D721Med (cell line): ENCODE results near the gene SUN5.
"Not testable (repeated sequence)": the region's sequence is repeated elsewhere in the genome, so short reads cannot be mapped to it uniquely, and the experiment has no call there.

Source experiments
- DNase-seq: peaks from one replicate; pipeline ENCODE4 v3.0.0; 2011; ENCODE audit warnings: low spot score; ENCODE audit not compliant: insufficient read length
- FAIRE-seq: peaks from 2 replicates; lab custom pipeline; 2011; peaks lifted over from hg19 to GRCh38; lab: Jason Lieb, UNC
- CTCF ChIP-seq: IDR thresholded peaks from 2 replicates; pipeline ENCODE4 v1.5.1; 2012; ENCODE audit warnings: mild to moderate bottlenecking, control low read depth; ENCODE audit not compliant: insufficient read depth; ENCODE audit errors: missing control alignments

Gene SUN5

GRCh38 chr20:33004141-33004751, at the start of gene SUN5:
Gene SUN5, minus strand, starts transcription at chr20:33004433. Its CDS starts 93 bp downstream, at chr20:33004340.
- TF ChIP-seq CTCF, result no peak
- DNase-seq (no peak), FAIRE-seq (no peak)

- no peak for TF ChIP-seq CTCF
- no peak for DNase-seq
- FAIRE-seq, result no peak
These were observed 49.3 kb upstream of the SUN5 start, which contains the start of gene BPIFB3 for GRCh38 chr20:33053291-33054106. Gene BPIFB3, plus strand, starts transcription at chr20:33053903. Its CDS starts 1,533 bp downstream, at chr20:33055436.

GRCh38 chr20:33051333-33051732, 47.1 kb upstream of the SUN5 start:
- DNase-seq (no peak), FAIRE-seq (no peak)
- TF ChIP-seq CTCF, result no peak

- FAIRE-seq (no peak), DNase-seq (no peak)
- no peak for TF ChIP-seq CTCF
These were observed 42.2 kb upstream of the SUN5 start for GRCh38 chr20:33046412-33046811.

GRCh38 chr20:33045129-33045721, 41.0 kb upstream of the SUN5 start:
- DNase-seq, FAIRE-seq: not testable (repeated sequence)

- DNase-seq, result no peak
- TF ChIP-seq CTCF, result no peak
- FAIRE-seq, result no peak
These were observed 39.5 kb upstream of the SUN5 start for GRCh38 chr20:33043731-33044181.

GRCh38 chr20:33042983-33043730, 38.9 kb upstream of the SUN5 start:
- DNase-seq, result no peak
- no peak for TF ChIP-seq CTCF
- FAIRE-seq, result no peak
